K562 treated with DMSO at 1 percent for 24 hours (cell line): Measurements from ENCODE around the gene GSTK1. TPM values are rescaled to one million over a fixed set of nuclear protein-coding genes. Genes with fewer than 3 reads are reported as not detected.

Experiments used
- total RNA-seq: library from RNA; unstranded; fragments of 300-600 nt; gene quantifications from 2 replicates; pipeline ENCODE4 v1.2.3, GENCODE V29; 2022; ENCODE audit warnings: low read depth; ENCODE audit not compliant: insufficient read depth

GSTK1 gene
- 213 and 217 TPM in 2 replicates for total RNA-seq

GRCh38 chr7:143263266-143264195, at the start of gene GSTK1:
Gene GSTK1 (plus strand): TSS chr7:143263441. CDS start chr7:143263514, 73 bp downstream.

GRCh38 chr7:143221737-143222136, 41.5 kb upstream of the GSTK1 start, which contains the start of gene TAS2R40:
Gene TAS2R40 (plus strand): TSS chr7:143222037. CDS start chr7:143222079, 42 bp downstream.

DNA sequence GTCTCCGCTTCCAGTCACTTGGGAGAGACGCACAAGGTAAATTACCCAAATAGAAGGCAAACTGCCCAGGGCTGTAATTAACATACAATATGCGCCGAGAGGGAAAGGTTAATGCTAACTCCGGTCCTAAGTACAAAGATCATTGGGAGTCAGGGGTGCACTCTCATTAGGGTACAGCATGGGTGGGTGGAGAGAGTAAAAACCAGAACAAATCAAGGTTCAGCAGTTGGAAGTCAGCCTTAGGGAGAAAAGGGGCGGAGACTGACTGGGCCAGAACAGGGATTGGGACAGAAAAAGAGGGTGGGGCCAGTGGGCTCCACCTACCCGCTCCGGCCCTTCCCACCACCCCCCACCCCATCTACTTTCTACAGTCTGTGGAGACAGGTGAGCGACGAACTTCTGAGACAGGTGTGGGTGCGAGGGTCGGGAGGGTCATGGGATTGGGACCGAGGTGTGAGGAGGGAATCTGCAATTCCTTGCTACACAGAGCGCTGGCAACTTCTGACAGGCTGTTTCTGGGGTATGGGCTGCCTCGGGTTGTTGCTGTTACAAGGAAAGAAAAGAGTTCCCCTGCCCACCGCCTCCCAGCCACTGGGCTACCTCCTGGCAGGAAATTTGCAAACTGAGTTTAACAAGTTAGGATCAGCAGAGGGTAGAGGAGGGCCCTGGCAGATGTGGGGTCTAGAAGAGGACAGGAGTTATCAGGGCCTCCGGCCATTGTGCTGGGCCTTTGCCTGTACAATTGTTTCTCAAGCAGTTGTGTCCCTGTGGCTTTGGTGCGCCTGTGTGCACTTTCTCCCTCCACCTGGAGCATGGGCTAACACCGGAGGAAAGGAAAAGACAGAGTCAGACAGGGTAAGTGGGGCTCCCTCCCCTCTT, 21.6 kb downstream of the GSTK1 start, which contains the start of gene TMEM139:
Gene TMEM139 (plus strand): TSS at position 368 of the 879 bp plus-strand sequence. CDS start 1,000 bp downstream, outside the sequence.

GRCh38 chr7:143287935-143288826, 24.9 kb downstream of the GSTK1 start, which contains the start of gene CASP2:
Gene CASP2 (plus strand): TSS chr7:143288351. CDS start chr7:143288456, 105 bp downstream.

DNA sequence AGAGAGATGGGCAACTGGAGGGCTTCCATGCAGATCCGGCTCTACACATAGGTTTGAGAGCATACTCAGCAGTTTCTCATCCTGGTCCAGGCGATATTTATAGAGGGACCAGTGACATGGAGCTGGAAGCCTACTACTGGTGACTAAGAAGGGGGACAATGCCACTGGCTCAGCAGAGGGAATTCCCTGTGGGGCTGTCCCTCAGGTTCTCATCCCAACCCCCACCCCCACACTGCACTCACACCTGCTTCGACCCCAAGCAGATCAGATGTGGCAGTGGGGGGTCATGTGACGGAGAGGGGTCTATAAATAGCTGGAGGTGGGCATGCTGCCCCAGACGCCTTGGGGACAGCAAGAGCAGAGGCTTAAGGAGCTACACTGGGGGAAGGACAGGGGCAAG, 52.5 kb downstream of the GSTK1 start, which contains the start of gene CLCN1:
Gene CLCN1 (plus strand): TSS at position 336 of the 400 bp plus-strand sequence. CDS start 102 bp downstream, outside the sequence.

Other genes starting within 250 kb of the GSTK1 start
- not detected in 2 replicates for gene OR9A2, start 236.3 kb upstream of the GSTK1 start, total RNA-seq
- gene OR6V1, start 211.1 kb upstream of the GSTK1 start, total RNA-seq, result not detected in 2 replicates
- not detected in 2 replicates for gene PIP, start 131.4 kb upstream of the GSTK1 start, total RNA-seq
- not detected in 2 replicates for gene TAS2R39, start 80.0 kb upstream of the GSTK1 start, total RNA-seq
- gene TAS2R40, start 41.4 kb upstream of the GSTK1 start, total RNA-seq, result not detected in 2 replicates
- gene TMEM139, start 21.5 kb downstream of the GSTK1 start, total RNA-seq, result 1.5 and 1.7 TPM in 2 replicates
- gene CASP2, start 24.9 kb downstream of the GSTK1 start, total RNA-seq, result 31.7 and 32.5 TPM in 2 replicates
- gene CLCN1, start 52.7 kb downstream of the GSTK1 start, total RNA-seq, result 0.19 and 0.23 TPM in 2 replicates
- gene FAM131B, start 99.3 kb downstream of the GSTK1 start, total RNA-seq, result not detected in 2 replicates
- 115 and 121 TPM in 2 replicates for gene ZYX, start 117.9 kb downstream of the GSTK1 start, total RNA-seq
- gene EPHA1, start 145.4 kb downstream of the GSTK1 start, total RNA-seq, result not detected in 2 replicates
- 0.36 and 1.2 TPM in 2 replicates for gene TAS2R60, start 180.0 kb downstream of the GSTK1 start, total RNA-seq
- not detected in 2 replicates for gene TAS2R41, start 214.4 kb downstream of the GSTK1 start, total RNA-seq